Fibroblast of lung (primary cell): ENCODE data around the gene SLC25A25.
"Not testable (repeated sequence)": the region's sequence is repeated elsewhere in the genome, so short reads cannot be mapped to it uniquely, and the experiment has no call there.

Source experiments
- EZH2 ChIP-seq: IDR thresholded peaks from 2 replicates; pipeline ENCODE4 v1.5.1; 2012; ENCODE audit warnings: low read length, control low read depth, mild to moderate bottlenecking; ENCODE audit errors: missing control alignments
- TF ChIP-seq, protein P1 (sequence below), 2 donors: IDR thresholded peaks in 1 of 2; conservative IDR thresholded peaks in 1 of 2; 1 replicate in 1 of 2; 2 replicates in 1 of 2; pipeline ENCODE4 v1.5.1; 2011 to 2012; ENCODE audit warnings: low read length in 2 of 2, control low read depth in 1 of 2, inconsistent platforms in 1 of 2, low read depth in 1 of 2, mild to moderate bottlenecking in 1 of 2

GRCh38 chr9:128045409-128045808, 22.6 kb upstream of the SLC25A25 start:
- TF ChIP-seq, protein P1, sequence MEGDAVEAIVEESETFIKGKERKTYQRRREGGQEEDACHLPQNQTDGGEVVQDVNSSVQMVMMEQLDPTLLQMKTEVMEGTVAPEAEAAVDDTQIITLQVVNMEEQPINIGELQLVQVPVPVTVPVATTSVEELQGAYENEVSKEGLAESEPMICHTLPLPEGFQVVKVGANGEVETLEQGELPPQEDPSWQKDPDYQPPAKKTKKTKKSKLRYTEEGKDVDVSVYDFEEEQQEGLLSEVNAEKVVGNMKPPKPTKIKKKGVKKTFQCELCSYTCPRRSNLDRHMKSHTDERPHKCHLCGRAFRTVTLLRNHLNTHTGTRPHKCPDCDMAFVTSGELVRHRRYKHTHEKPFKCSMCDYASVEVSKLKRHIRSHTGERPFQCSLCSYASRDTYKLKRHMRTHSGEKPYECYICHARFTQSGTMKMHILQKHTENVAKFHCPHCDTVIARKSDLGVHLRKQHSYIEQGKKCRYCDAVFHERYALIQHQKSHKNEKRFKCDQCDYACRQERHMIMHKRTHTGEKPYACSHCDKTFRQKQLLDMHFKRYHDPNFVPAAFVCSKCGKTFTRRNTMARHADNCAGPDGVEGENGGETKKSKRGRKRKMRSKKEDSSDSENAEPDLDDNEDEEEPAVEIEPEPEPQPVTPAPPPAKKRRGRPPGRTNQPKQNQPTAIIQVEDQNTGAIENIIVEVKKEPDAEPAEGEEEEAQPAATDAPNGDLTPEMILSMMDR (conservative IDR thresholded peaks at IDR 0.05 in 1 of 2, IDR thresholded peaks at IDR 0.05 in 1 of 2; ENCODE audit: low read depth in 1 of 2, low read length in 2 of 2): not testable (repeated sequence)
- not testable (repeated sequence) for TF ChIP-seq EZH2
